ENCODE data around the gene RGS13.

- TF ChIP-seq CTCF (IDR thresholded peaks at IDR 0.05) (no peak), POLR2A (IDR thresholded peaks at IDR 0.05) (no peak), POLR2AphosphoS5 (IDR thresholded peaks at IDR 0.05) (no peak)
These were observed 72.1 kb downstream of the RGS13 start for GRCh38 chr1:192707978-192708547.
